Measurements from ENCODE around the gene PRELID1.

DNA sequence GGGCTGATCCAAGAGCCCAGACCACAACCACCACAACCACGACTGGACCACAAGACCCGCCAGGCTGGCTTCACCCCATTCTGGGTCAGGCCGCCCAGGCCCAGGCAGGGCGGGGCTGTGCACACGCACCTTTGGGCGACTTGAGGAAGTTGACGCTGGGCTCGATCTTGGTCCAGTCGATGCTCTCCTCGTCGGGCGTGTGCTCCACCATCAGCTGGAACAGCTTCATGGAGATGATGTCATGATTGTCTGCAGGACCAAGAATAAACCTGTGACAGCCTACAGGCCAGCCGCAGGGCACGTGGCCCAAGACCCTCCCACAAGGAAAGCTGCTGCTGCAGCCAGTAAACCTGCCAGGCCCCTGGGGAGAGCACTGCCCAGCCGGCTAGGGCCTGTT is 30.6 kb downstream of the PRELID1 start:
- TF ChIP-seq, protein P1, sequence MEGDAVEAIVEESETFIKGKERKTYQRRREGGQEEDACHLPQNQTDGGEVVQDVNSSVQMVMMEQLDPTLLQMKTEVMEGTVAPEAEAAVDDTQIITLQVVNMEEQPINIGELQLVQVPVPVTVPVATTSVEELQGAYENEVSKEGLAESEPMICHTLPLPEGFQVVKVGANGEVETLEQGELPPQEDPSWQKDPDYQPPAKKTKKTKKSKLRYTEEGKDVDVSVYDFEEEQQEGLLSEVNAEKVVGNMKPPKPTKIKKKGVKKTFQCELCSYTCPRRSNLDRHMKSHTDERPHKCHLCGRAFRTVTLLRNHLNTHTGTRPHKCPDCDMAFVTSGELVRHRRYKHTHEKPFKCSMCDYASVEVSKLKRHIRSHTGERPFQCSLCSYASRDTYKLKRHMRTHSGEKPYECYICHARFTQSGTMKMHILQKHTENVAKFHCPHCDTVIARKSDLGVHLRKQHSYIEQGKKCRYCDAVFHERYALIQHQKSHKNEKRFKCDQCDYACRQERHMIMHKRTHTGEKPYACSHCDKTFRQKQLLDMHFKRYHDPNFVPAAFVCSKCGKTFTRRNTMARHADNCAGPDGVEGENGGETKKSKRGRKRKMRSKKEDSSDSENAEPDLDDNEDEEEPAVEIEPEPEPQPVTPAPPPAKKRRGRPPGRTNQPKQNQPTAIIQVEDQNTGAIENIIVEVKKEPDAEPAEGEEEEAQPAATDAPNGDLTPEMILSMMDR (IDR thresholded peaks at IDR 0.05; ENCODE audit: insufficient read depth, low read depth, low read length), result no peak
- TF ChIP-seq EZH2 (IDR thresholded peaks at IDR 0.05; ENCODE audit: insufficient read depth, low read length), result no peak

Measured in astrocyte (in vitro differentiated cells and primary cell).